Measurements from ENCODE around the gene SSX2IP. TPM values are rescaled to one million over a fixed set of nuclear protein-coding genes. Genes with fewer than 3 reads are reported as not detected.

The SSX2IP gene
- total and polyA plus RNA-seq, 4 donors: 3.7 to 21.8 (median 6.4) TPM

- DNase-seq (ENCODE audit: low spot score): no peak
- Histone ChIP-seq H3K4me3 (ENCODE audit: low read depth in 1 of 3, low read length in 3 of 3) (no peak overlapping the region), H3K27me3 (ENCODE audit: control insufficient read depth in 4 of 4, insufficient read depth in 4 of 4, low read length in 3 of 4) (no peaks in the 10 kb centered on the region), H3K4me1 (ENCODE audit: control insufficient read depth in 4 of 4, insufficient read depth in 4 of 4, low read length in 3 of 4) (no peaks in the 10 kb centered on the region), H3K27ac (ENCODE audit: low read depth in 1 of 2, low read length in 2 of 2) (no peak overlapping the region), H3K9me3 (ENCODE audit: control insufficient read depth in 4 of 4, low read length in 3 of 4) (no peaks in the 10 kb centered on the region), H3K36me3 (ENCODE audit: control insufficient read depth in 4 of 4, insufficient read depth in 3 of 4, low read depth in 1 of 4, low read length in 3 of 4) (no peaks in the 10 kb centered on the region), H3K9ac (ENCODE audit: low read depth in 1 of 2, low read length in 2 of 2) (no peak overlapping the region)
- TF ChIP-seq EGR1 (IDR thresholded peaks at IDR 0.05; ENCODE audit: low read depth in 2 of 2) (no peak), RXRA (IDR thresholded peaks at IDR 0.05) (no peak), RAD21 (IDR thresholded peaks at IDR 0.05) (no peak), HNF4A (conservative IDR thresholded peaks at IDR 0.05) (no peak), CTCF (IDR thresholded peaks at IDR 0.05; ENCODE audit: low read depth, low read length, missing input control) (no peak), HNF4G (IDR thresholded peaks at IDR 0.05) (no peak), TAF1 (conservative IDR thresholded peaks at IDR 0.05) (no peak)
- 52% methylated on average over 2 of the region's 2 CpGs for WGBS
These were observed 8.2 kb upstream of the SSX2IP start for GRCh38 chr1:84698151-84699110.

- H3K27ac ChIP-seq (ENCODE audit: low read depth in 1 of 2, low read length in 2 of 2): no peak overlapping the region
These were observed 3.5 kb upstream of the SSX2IP start for GRCh38 chr1:84693785-84694184.

More at GRCh38 chr1:84693785-84694184, 3.5 kb upstream of the SSX2IP start:
- Histone ChIP-seq H3K27me3 (ENCODE audit: control insufficient read depth in 4 of 4, insufficient read depth in 4 of 4, low read length in 3 of 4) (no peaks in the 10 kb centered on the region), H3K36me3 (ENCODE audit: control insufficient read depth in 4 of 4, insufficient read depth in 3 of 4, low read depth in 1 of 4, low read length in 3 of 4) (no peaks in the 10 kb centered on the region), H3K4me3 (ENCODE audit: low read depth in 1 of 3, low read length in 3 of 3) (no peak overlapping the region), H3K9me3 (ENCODE audit: control insufficient read depth in 4 of 4, low read length in 3 of 4) (no peaks in the 10 kb centered on the region), H3K9ac (ENCODE audit: low read depth in 1 of 2, low read length in 2 of 2) (no peak overlapping the region), H3K4me1 (ENCODE audit: control insufficient read depth in 4 of 4, insufficient read depth in 4 of 4, low read length in 3 of 4) (peaks cover 3 to 21% (median 10%) of the 10 kb centered on the region in 4 donors)
- TF ChIP-seq RXRA (IDR thresholded peaks at IDR 0.05) (no peak), JUND (IDR thresholded peaks at IDR 0.05) (no peak), FOXA2 (IDR thresholded peaks at IDR 0.05) (no peak), FOXA1 (IDR thresholded peaks at IDR 0.05) (no peak), TAF1 (conservative IDR thresholded peaks at IDR 0.05) (no peak), CTCF (IDR thresholded peaks at IDR 0.05; ENCODE audit: low read depth, low read length, missing input control) (no peak), GABPA (IDR thresholded peaks at IDR 0.05 in 1 of 2, conservative IDR thresholded peaks at IDR 0.05 in 1 of 2) (no peak), RAD21 (IDR thresholded peaks at IDR 0.05) (no peak), HNF4G (IDR thresholded peaks at IDR 0.05) (no peak), YY1 (IDR thresholded peaks at IDR 0.05) (no peak), NR2F2 (IDR thresholded peaks at IDR 0.05) (no peak), ZBTB33 (IDR thresholded peaks at IDR 0.05) (no peak), HNF4A (conservative IDR thresholded peaks at IDR 0.05) (no peak), EGR1 (IDR thresholded peaks at IDR 0.05; ENCODE audit: low read depth in 2 of 2) (no peak), SP1 (IDR thresholded peaks at IDR 0.05) (no peak)
- TF ChIP-seq, protein P1, sequence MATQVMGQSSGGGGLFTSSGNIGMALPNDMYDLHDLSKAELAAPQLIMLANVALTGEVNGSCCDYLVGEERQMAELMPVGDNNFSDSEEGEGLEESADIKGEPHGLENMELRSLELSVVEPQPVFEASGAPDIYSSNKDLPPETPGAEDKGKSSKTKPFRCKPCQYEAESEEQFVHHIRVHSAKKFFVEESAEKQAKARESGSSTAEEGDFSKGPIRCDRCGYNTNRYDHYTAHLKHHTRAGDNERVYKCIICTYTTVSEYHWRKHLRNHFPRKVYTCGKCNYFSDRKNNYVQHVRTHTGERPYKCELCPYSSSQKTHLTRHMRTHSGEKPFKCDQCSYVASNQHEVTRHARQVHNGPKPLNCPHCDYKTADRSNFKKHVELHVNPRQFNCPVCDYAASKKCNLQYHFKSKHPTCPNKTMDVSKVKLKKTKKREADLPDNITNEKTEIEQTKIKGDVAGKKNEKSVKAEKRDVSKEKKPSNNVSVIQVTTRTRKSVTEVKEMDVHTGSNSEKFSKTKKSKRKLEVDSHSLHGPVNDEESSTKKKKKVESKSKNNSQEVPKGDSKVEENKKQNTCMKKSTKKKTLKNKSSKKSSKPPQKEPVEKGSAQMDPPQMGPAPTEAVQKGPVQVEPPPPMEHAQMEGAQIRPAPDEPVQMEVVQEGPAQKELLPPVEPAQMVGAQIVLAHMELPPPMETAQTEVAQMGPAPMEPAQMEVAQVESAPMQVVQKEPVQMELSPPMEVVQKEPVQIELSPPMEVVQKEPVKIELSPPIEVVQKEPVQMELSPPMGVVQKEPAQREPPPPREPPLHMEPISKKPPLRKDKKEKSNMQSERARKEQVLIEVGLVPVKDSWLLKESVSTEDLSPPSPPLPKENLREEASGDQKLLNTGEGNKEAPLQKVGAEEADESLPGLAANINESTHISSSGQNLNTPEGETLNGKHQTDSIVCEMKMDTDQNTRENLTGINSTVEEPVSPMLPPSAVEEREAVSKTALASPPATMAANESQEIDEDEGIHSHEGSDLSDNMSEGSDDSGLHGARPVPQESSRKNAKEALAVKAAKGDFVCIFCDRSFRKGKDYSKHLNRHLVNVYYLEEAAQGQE (IDR thresholded peaks at IDR 0.05): no peak
- TF ChIP-seq, protein P2, sequence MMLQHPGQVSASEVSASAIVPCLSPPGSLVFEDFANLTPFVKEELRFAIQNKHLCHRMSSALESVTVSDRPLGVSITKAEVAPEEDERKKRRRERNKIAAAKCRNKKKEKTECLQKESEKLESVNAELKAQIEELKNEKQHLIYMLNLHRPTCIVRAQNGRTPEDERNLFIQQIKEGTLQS (IDR thresholded peaks at IDR 0.05): no peak
- TF ChIP-seq, protein P3, sequence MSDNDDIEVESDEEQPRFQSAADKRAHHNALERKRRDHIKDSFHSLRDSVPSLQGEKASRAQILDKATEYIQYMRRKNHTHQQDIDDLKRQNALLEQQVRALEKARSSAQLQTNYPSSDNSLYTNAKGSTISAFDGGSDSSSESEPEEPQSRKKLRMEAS (IDR thresholded peaks at IDR 0.05): no peak
- WGBS: 89% methylated on average over 1 of the region's 1 CpG
- no peak for DNase-seq (ENCODE audit: low spot score)

Data from liver (tissue), 9 donors.